Testis (tissue), 2 donors: ENCODE data around the gene PAX7.

Source experiments
- POLR2A ChIP-seq: fragments of 450-650 bp; IDR thresholded peaks from one replicate; pipeline ENCODE4 v1.6.1; 2017; ENCODE audit warnings: antibody characterized with exemption, mild to moderate bottlenecking, moderate library complexity
- TF ChIP-seq, protein P1 (sequence below), 3 experiments: fragments of 450-650 bp in 2 of 3; fragments of 200-600 bp in 1 of 3; sonication (generic) in 1 of 3; IDR thresholded peaks; one replicate each; pipeline ENCODE4 v1.5.1; 2016 to 2019; ENCODE audit warnings: antibody characterized with exemption in 3 of 3, mild to moderate bottlenecking in 2 of 3, moderate library complexity in 1 of 3

DNA sequence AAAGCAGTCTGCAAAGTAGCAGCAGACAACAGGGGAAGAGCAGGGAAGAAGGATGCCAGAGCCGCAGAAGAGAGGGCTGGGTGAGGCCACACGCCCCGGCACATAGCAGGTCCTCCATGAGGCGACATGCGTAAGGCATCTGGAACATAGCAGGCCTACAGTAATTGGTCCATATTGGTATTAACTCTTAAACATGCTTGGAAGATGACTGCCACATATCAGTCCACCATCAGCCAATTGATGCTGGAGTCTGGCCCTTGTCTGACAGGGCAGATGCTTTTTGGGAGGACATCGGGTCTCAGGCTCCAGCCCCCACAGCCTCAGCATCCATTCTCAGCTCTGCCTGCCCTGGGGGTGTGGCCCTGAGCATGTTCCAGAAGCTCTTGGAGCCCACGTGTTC is 135.1 kb downstream of the PAX7 start:
- TF ChIP-seq, protein P1, sequence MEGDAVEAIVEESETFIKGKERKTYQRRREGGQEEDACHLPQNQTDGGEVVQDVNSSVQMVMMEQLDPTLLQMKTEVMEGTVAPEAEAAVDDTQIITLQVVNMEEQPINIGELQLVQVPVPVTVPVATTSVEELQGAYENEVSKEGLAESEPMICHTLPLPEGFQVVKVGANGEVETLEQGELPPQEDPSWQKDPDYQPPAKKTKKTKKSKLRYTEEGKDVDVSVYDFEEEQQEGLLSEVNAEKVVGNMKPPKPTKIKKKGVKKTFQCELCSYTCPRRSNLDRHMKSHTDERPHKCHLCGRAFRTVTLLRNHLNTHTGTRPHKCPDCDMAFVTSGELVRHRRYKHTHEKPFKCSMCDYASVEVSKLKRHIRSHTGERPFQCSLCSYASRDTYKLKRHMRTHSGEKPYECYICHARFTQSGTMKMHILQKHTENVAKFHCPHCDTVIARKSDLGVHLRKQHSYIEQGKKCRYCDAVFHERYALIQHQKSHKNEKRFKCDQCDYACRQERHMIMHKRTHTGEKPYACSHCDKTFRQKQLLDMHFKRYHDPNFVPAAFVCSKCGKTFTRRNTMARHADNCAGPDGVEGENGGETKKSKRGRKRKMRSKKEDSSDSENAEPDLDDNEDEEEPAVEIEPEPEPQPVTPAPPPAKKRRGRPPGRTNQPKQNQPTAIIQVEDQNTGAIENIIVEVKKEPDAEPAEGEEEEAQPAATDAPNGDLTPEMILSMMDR (IDR thresholded peaks at IDR 0.05), result no peak
- no peak for TF ChIP-seq POLR2A
